GM13977 (cell line): ENCODE results near the gene KRTAP21-2.

Experiments used
- DNase-seq: peaks from one replicate; pipeline ENCODE4 v3.0.0; 2012; ENCODE audit warnings: low spot score
- CTCF ChIP-seq: IDR thresholded peaks from 2 replicates; pipeline ENCODE4 v1.5.1; 2012; ENCODE audit warnings: mild to moderate bottlenecking, control low read depth; ENCODE audit not compliant: insufficient read depth; ENCODE audit errors: extremely low read depth, missing control alignments
- in situ Hi-C: fragments of 300-500 bp; cut with MboI; formaldehyde crosslinking; loops from one replicate; pipeline ENCODE4 v1.12.0; 2022; ENCODE audit warnings: low sequenced_read_pairs, low pct_unique_long_range_greater_than_20kb, mixed read lengths, inconsistent platforms; ENCODE audit not compliant: unreplicated experiment

Gene KRTAP21-2

GRCh38 chr21:30740462-30740861 is 6.6 kb downstream of the KRTAP21-2 start:
- in situ Hi-C loops: no loop called here
- TF ChIP-seq CTCF: no peak
- DNase-seq: no peak

DNA sequence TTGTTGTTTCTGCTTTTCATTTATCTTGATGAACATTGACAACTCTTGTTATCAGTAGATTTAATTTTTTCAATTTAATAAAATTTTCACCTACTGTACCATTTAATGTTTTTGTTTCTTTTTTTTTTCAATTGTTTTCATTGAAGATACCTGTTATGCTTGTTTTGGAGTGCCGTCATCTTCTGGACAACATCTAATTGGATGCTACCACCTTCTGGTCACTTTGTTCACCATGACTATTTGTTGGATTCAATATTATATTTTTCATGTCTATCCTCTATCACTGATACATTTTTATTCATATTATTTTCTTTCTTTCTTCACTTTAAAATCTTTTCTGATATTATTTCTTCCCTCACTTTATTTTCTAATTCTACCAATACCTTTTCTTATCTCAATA is 14.0 kb downstream of the KRTAP21-2 start:
- TF ChIP-seq CTCF: no peak
- DNase-seq: no peak
- in situ Hi-C loops: no loop called here

- no peak for DNase-seq
- in situ Hi-C loops: no loop called here
- TF ChIP-seq CTCF: no peak
Observed at GRCh38 chr21:30726726-30727125, 20.3 kb downstream of the KRTAP21-2 start.

DNA sequence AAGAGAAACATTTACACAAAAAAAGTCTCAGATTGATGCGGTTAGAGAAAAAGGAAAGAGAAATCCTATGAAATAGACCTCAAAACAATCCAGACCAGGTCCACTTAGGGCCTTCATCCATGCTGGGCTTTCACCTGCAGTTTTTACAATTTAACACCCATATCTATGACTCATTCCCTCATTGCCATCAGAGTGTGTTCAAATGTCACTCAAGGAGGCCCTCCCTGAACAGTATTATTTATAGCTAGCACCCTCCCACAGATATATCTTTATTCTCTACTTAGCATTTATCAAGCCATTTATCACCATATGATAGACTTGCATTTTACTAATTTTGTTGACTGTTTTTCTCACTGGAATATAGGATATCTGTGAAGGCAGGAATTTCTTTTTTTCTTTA is 27.7 kb downstream of the KRTAP21-2 start:
- no peak for DNase-seq
- no peak for TF ChIP-seq CTCF
- in situ Hi-C loops: loop anchor here (25.0 kb wide), 1 partner anchor 107 kb away; the partner anchor contains the start of genes KRTAP20-1, KRTAP20-4, KRTAP22-1 and KRTAP6-1

- in situ Hi-C loops: loop anchor here (25.0 kb wide), 1 partner anchor 106 kb away; the partner anchor contains the start of genes KRTAP20-1, KRTAP20-4, KRTAP22-1 and KRTAP6-1
- TF ChIP-seq CTCF: no peak
- no peak for DNase-seq
Observed at GRCh38 chr21:30718239-30718909, 28.7 kb downstream of the KRTAP21-2 start, which contains the start of gene KRTAP21-3. Gene KRTAP21-3 (minus strand): TSS chr21:30718777. CDS start chr21:30718759, 18 bp downstream.

DNA sequence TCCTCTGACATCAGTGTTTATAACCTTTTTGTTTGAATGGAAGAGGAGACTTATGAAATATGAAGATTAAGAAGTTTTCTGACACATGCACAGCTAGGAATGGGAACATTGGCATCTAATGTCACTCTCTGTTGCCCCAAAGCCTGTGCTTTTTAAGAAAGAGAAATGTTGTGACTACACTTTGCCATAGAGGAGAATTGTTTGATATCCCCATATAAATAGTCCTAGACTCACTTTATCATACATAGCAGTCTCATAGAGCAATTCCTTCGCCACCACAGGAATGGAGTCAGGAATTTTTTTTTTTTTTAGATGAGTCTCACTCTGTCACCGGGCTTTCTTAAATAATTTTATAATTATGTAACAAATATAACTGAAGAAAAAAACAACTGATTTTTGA is 30.0 kb downstream of the KRTAP21-2 start:
- in situ Hi-C loops: loop anchor here (25.0 kb wide), 1 partner anchor 105 kb away; the partner anchor contains the start of genes KRTAP20-1, KRTAP20-4, KRTAP22-1 and KRTAP6-1
- TF ChIP-seq CTCF: no peak

More for the DNA sequence above, 30.0 kb downstream of the KRTAP21-2 start:
- no peak for DNase-seq
